Stimulated activated CD4-positive, alpha-beta T cell treated with anti-CD3 and anti-CD28 coated beads, Interleukin-2, amount 100 ng/mL, for 4 hours (primary cell): ENCODE measurements around the gene GPATCH4.
"Not testable (repeated sequence)": the region's sequence is repeated elsewhere in the genome, so short reads cannot be mapped to it uniquely, and the experiment has no call there.

ENCODE experiments used
- DNase-seq: peaks from one replicate; pipeline ENCODE4 v3.0.0-alpha.2; 2020; ENCODE audit warnings: low read depth

Gene GPATCH4

DNA sequence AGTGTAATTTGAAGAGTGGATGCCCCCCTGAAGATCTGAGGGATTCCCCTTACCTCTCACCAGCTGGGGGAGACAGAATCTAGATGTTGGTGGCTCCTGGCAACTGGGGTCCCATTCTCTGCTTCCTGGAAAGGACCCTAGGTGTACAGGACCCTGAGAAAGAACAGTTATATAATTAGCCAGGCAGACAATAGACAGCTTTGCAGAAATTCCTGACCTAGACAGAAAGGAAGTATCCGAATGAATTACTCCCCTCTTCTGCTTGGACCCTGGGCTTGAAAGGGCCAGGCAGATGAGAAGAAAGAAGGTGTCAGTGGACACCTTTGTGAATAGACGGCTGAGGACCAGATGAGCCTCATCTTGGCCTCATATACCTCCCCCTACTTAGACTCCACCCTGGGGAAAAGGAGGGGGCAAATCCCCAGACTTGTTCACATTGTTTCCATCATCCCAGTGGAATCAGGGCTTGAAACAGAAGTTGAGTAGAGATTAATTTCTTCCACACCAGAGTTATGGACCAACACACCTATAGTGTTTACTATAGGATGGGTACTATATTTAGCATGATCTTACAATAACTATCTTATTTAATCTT, 27.1 kb downstream of the GPATCH4 start:
- no peak for DNase-seq

GRCh38 chr1:156572663-156573018, 28.6 kb downstream of the GPATCH4 start:
- DNase-seq = no peak

- peak; percentile 43 for DNase-seq
Measured at GRCh38 chr1:156571919-156572662, 29.2 kb downstream of the GPATCH4 start, which contains the start of gene IQGAP3. Gene IQGAP3 (minus strand): TSS chr1:156572565. CDS start chr1:156572529, 36 bp downstream.

DNA sequence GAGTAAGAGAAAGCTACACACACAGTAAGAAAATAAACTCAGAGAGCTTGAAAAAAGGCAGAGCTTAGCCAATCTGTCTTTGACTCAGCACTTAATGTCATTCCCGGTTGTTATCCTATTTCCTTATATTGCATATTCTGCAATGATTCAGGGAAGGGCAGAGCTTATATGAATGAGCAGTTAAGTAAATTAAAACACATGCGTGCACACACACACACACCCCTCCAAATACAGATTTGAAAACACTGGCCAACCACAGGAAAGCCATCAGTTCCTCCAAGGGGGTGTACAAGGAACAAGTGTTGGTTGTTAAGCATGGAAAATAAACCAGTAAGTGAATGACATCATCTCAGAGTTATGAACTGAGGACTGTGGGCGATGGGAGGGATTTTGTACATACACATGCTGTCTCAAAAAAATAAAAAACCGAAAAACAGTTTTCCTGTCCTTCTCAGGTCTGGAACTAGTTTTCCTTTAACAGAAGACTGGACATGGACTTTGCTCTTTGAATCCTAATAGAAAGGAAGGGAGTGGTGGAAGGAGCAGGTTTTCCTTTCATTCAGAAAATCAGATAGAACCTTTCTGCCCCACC, 29.9 kb downstream of the GPATCH4 start:
- no peak for DNase-seq

DNA sequence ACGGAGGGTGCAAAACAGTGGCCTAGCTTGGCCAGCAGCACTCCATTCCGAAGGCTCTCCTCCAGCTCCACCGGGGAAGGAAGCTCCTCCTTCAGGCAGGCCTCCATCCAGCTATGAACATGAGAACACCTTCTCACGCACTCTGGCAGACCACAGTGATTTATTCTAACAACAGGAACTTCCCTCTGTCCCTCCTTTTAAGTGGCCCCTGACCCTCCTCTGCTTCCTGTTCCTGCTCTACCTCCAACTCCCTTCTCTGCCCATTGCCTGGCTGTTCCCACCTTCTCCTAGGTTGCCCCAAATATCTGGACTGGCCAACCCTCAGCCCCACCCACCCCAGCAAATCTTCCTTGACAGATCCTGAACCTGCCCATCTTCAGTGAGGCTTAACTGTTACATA, 34.8 kb downstream of the GPATCH4 start:
- no peak for DNase-seq

DNA sequence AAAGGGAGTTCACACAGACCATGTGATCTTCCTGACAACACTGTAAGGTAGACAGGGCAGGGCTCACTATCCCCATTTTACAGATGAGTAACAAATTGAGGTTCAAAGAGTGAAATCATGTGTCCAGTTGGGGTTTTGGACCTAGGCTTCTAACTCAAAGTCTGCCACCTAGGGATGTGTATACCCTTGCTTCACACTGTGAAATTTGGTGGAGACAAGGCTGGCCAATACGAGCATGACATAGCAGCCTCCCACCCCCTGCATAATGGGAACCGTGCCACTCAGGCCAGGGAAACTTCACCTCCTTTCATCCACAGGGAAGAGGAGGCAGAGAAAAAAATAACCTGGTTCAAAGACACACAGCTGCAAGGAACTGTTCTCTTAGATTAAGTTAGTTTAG, 35.8 kb downstream of the GPATCH4 start:
- DNase-seq = no peak

DNA sequence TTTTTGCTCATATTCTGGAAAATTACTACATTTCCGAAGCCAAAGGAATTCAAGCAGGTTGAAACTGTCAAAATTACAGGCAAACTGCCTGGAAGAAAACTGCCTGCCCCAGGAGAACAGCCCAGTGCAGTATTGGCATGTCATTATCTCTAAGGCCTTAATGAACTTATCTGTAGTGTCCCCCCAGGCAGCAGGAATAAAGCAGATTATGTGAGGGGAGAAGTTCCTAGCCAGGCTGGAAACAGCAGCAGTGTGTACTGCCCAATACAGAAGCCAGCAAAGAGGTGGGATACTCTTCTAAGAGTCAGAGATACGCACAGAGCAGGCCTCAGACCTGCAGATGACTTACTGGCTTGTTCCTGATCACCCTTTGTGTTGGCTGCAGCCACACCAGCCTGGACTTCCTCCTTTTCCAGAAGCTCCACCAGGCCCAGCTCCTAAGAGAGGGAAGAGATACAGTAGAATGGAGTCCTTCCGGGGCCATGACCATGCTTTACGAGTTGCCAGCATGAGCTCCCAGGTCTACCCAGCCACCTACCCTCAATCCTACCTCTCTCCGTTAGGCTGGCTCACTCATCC, 40.6 kb downstream of the GPATCH4 start:
- DNase-seq = no peak

DNA sequence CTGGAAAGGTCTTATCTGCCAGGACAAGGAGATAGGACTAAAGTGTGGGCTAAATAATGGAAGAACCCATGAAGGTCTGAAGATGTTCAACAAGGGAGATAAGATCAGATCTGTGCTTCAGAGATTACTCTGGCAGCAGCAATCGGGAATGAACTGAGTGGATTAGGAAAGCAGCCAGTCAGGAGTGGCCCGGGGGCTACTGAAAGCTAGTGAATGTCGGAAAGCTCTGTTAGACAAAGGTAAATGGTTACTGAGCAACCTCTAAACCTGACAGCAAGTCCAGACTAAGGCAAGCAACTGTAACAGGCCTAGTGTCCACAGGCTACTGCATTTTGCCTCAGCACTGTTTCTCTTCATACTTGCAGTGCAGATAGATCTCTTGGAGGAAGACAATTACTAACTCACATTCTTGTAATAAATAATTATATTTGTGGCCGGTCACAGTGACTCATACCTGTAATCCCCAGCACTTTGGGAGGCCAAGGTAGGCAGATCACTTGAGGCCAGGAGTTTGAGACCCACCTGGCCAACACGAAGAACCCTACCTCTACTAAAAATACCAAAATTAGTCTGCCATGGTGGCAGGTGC, 41.4 kb downstream of the GPATCH4 start:
- no peak for DNase-seq

DNA sequence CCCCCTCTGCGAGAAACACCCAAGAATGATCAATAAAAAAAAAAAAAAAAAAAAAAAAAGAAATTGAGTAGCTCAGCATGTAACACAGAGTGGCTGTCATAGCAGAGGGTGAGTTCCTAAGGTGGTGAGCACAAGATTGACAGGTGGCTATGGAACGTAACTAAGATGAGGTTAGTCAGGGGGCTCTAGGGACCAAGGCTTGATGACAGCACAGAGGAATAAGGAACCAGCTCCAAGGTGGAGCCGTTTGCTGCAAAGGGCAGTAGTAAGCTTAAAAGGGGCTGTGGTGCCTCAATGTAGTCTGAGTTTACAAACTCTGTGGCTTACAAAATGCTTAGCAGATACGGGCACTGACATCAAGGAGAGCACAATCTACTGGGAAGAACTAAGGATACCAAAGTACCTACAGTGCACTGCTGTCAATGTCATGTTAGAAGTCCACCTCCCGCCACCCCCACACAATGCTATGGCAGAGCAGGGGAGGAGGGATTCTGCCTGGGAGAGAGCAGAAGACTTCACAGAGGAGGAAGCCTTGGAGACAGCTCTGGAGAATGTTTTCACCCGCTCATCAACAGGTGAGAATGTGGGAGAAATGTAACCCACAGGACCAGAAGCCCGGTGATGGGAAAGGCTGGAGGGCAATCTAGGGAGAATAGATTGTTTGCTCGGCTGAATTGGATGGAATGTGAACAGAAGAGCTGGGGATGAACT, 42.0 kb downstream of the GPATCH4 start:
- DNase-seq = no peak

- no peak for DNase-seq
Measured at GRCh38 chr1:156556354-156556753, 44.9 kb downstream of the GPATCH4 start.

DNA sequence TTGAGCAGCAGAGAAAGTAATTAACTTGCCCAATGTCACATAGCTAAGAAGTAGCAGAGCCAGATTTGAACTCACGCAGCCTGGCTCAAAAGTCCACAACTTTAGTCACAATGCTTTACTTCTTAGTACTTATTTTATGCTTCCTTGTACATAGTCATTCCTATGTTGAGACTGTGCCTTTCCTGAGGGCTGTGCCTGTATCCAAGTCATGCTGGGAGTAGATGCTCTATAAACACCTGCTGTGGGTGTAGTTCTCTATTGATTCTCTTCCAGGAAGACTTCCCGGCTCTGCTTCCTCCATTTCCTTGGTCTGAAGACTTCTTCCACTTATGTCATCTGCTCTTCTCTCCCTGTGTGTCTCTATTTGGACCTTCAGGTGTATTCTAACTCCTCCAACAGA, 45.6 kb downstream of the GPATCH4 start:
- no peak for DNase-seq

- DNase-seq = no peak
Measured at GRCh38 chr1:156554971-156555370, 46.3 kb downstream of the GPATCH4 start.

GRCh38 chr1:156553860-156554485, 47.3 kb downstream of the GPATCH4 start:
- no peak for DNase-seq

DNA sequence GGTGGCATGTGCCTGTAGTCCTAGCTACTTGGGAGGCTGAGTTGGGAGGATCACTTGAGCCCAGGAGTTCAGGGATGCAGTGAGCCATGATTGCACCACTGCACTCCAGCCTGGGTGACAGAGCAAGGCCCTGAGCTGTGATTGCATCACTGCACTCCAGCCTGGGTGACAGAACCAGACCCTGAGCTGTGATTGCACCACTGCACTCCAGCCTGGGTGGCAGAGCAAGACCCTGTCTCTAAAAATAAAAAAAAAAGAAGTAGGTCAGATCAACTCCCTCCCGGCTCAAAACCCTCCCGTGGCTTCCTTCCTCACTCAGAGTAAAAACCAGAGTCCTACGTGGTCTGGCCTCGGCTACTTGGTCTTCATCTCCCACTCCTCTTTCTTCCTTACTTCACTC, 48.3 kb downstream of the GPATCH4 start:
- DNase-seq = not testable (repeated sequence)

DNA sequence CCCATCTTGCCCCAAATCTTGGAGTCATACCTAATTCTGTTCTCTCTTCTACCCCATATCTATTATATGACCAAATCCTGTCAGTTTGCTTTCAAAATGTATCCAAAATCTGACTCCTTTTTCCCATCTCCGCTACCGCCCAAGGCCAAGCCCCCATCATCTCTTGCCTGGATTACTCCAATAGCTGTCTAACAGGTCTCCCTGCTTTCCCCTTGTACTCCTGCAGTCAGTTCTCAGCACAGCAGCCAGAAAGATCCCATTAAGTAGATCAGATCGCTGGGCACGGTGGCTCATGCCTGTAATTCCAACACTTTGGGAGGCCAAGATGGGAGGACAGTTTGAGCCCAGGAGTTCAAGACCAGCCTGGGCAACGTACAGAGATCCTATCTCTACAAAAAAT, 48.8 kb downstream of the GPATCH4 start:
- no peak for DNase-seq

DNA sequence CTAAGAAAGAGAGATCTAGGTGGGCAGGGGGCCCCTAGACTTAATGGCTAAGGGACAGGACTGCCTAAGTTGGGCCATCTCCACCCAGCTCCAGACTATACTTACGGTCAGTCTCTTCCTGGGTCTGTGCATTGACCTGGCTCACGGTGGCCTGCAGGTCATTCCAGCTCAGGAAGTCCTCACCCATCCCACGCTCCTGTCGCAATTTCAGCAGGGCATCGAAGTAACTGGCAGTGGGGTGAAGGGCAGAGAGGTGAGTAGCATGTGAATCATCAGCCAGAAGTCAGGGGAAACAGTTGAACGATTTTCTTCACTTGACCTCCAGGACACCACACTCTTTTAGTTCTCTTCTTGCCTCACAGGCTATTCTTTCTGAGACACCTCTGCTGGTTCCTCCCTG, 49.4 kb downstream of the GPATCH4 start:
- DNase-seq = no peak

GRCh38 chr1:156551066-156551643, 50.1 kb downstream of the GPATCH4 start:
- no peak for DNase-seq

- no peak for DNase-seq
Measured at GRCh38 chr1:156550346-156550745, 50.9 kb downstream of the GPATCH4 start.

DNA sequence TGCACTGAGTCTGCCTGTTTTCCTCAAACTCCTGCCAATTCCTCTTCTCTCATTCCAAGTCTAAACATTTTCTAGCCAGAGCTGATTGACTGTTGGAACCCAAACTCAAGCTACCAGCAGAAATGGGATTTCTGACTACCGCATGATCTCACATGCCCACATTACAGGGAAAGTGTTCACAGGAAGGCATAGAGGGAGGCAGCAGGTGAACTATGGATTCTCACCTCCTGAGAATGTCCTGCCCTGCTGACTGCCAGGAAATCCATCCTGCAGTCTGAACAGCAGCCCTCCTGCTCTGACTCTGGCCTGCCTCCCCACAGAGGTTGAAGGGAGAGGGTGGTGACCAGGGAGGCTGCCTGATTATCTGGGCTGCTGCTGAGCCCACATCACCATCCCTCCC, 51.4 kb downstream of the GPATCH4 start:
- DNase-seq = no peak

- DNase-seq = no peak
Measured at GRCh38 chr1:156549390-156549789, 51.9 kb downstream of the GPATCH4 start.

DNA sequence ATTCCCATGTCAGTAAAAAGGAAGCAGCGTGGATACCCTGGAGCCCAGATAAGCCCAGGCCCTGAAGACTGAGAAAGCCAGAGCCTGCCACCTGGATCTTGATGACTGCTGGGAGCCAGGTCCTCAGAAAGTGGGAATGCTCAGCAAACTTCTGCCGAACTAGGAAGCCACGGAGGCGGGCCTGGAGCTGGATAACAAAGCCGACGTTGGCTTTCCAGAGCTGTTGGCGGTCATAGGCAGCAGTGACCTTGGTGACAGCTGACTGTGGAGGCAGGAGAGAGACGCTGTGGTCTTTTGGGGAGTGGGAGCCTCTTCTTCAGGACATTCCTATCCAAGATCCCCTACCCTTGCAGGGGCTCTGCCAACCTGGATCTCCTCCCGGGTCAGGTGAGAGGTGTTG, 53.3 kb downstream of the GPATCH4 start:
- DNase-seq = no peak
